Activated CD8-positive, alpha-beta T cell treated with anti-CD3 and anti-CD28 coated beads, Interleukin-2, amount 10 ng/mL, durations not matched to agents 7 days and 5 days (primary cell): ENCODE results near the gene BBX. TPM values are rescaled to one million over a fixed set of nuclear protein-coding genes. Genes with fewer than 3 reads are reported as not detected.

Experiments
- ATAC-seq: fragments of 150-1000 bp; cut with Tn5 transposase; one replicate; pipeline ENCODE4 v1.10.0; 2021; ENCODE audit warnings: moderate library complexity
- CTCF ChIA-PET: fragments of 350-600 bp; sonication (Branson Sonifier 250); formaldehyde crosslinking; loops from one replicate; lab custom pipeline; 2021; ENCODE audit warnings: antibody characterized with exemption; lab: Charles Lee
- POLR2A ChIA-PET: fragments of 350-600 bp; sonication (Branson Sonifier 250); formaldehyde crosslinking; loops from one replicate; lab custom pipeline; 2021; ENCODE audit warnings: antibody characterized with exemption; lab: Charles Lee
- DNase-seq: peaks from one replicate; pipeline ENCODE4 v3.0.0-alpha.2; 2020
- H3K27ac Mint-ChIP-seq: one replicate; pipeline ENCODE4 v1.8.0; 2021; ENCODE audit warnings: mild to moderate bottlenecking, mixed read lengths
- H3K27me3 Mint-ChIP-seq: one replicate; pipeline ENCODE4 v1.8.0; 2021; ENCODE audit warnings: low read depth, mixed read lengths
- H3K36me3 Mint-ChIP-seq: one replicate; pipeline ENCODE4 v1.8.0; 2021; ENCODE audit warnings: low read depth, mixed read lengths
- H3K4me1 Mint-ChIP-seq: one replicate; pipeline ENCODE4 v1.8.0; 2021; ENCODE audit warnings: low read depth, mixed read lengths
- H3K4me3 Mint-ChIP-seq: one replicate; pipeline ENCODE4 v1.8.0; 2021; ENCODE audit warnings: mild to moderate bottlenecking, mixed read lengths
- H3K9me3 Mint-ChIP-seq: one replicate; pipeline ENCODE4 v1.8.0; 2022; ENCODE audit warnings: mixed read lengths; ENCODE audit not compliant: insufficient read depth
- total RNA-seq, 2 experiments: library from RNA; stranded (reverse); gene quantifications; one replicate each; pipeline ENCODE4 v1.2.3, GENCODE V29; 2021

The BBX gene
- total RNA-seq, 2 experiments from 2014 or later: 27.3 to 30.1 TPM

DNA sequence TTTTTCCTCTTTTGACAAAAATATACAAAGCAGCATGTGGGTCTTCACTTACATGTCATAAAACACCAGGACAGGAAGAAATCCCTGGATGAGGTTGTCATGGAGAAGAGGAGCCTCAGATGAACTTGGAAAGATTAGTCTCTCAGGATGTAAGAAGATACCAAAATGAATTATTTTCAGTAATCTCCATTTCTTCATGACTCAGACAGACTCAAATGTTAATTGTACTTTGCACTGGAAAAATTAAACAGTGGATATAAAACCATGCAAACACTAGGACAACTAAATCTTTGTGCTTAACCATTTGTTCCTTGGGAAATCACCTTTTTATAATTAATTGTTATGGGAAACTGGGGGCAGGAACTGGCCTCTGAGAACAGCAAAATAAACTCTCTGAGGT lies 331.1 kb downstream of the BBX start:
- Mint-ChIP-seq H3K4me1 (no peaks in the 10 kb centered on the region), H3K27me3 (peaks cover 4% of the 10 kb centered on the region), H3K36me3 (no peaks in the 10 kb centered on the region), H3K9me3 (no peaks in the 10 kb centered on the region), H3K27ac (no peak overlapping the region), H3K4me3 (no peak overlapping the region)
- DNase-seq: no peak
- no peak for ATAC-seq
- POLR2A ChIA-PET: no interaction called here
- CTCF ChIA-PET: interaction anchor here (1.4 kb wide), 1 partner anchor 8 kb away, joined by 5 read pairs; no protein-coding TSS in a partner anchor

DNA sequence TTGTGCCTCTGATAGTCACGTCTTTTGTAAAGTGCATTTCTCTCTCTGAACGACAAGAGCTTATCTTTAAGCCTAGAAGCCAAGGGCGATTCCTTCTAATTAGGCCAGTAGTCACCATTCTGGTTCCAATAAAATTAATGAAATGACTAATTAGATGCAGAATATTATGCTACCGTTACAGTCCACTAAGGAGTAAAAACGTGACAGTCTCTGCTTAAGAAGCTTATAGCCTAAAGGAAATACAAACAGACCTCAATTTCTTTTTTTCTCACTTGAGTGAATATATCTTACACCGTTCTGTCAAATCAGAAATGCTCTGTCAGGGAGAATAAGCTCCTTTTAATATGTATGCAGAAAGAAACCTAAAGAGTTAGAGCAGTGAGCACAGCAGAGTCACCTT lies 332.0 kb downstream of the BBX start:
- Mint-ChIP-seq H3K4me3 (no peak overlapping the region), H3K27me3 (peaks cover 2% of the 10 kb centered on the region), H3K36me3 (no peaks in the 10 kb centered on the region), H3K9me3 (no peaks in the 10 kb centered on the region), H3K27ac (no peak overlapping the region), H3K4me1 (no peaks in the 10 kb centered on the region)
- ChIA-PET CTCF (interaction anchor here (0.6 to 1.4 kb wide), 2 partner anchors 9 to 24 kb away, joined by 3 to 5 read pairs; no protein-coding TSS in a partner anchor), POLR2A (no interaction called here)
- no peak for ATAC-seq
- no peak for DNase-seq

DNA sequence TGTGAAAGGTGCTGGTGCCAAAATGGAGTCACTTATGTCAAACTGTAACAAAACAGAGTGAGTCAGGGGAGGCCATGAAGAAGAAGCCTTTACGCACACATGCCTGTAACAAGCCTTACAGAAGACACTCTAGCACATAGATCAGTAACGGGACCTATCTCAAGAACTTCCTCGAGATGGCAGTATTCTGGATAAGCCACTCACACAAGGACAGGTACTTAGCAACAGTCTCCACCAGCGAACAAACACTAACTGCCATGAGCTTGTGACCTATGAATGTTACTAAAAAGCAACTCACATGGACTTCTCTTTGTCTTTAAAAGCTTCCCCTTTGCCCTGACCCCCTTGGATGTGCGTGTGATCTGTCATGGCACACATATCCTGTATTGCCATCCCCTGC lies 332.9 kb downstream of the BBX start:
- ATAC-seq (no peak), DNase-seq (no peak)
- ChIA-PET CTCF (interaction anchor here (1.0 kb wide), 1 partner anchor 195 kb away, joined by 3 read pairs; no protein-coding TSS in a partner anchor), POLR2A (no interaction called here)
- Mint-ChIP-seq H3K27me3 (peaks cover 2% of the 10 kb centered on the region), H3K4me3 (no peak overlapping the region), H3K4me1 (no peaks in the 10 kb centered on the region), H3K27ac (no peak overlapping the region), H3K36me3 (no peaks in the 10 kb centered on the region), H3K9me3 (no peaks in the 10 kb centered on the region)

DNA sequence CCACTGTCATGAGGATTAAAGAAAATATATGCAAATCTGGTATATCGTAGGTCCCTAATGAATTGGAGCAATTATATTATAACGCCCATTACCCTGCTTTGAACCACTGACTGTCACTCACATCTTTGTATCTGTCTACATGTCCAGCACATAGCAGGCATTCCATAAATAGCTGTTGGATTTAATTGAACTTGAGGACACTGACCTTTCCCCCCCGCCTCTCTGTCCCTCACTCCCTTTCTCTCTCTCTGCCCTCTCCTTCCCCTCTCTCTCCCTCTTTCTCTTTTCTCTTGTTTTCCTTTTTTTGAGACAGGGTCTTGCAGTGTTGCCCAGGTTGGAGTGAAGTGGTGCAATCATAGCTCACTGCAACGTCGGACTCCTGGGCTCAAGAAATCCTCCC lies 335.1 kb downstream of the BBX start:
- ATAC-seq (no peak), DNase-seq (no peak)
- Mint-ChIP-seq H3K4me1 (no peaks in the 10 kb centered on the region), H3K36me3 (no peaks in the 10 kb centered on the region), H3K4me3 (no peak overlapping the region), H3K27me3 (peaks cover 2% of the 10 kb centered on the region), H3K9me3 (no peaks in the 10 kb centered on the region), H3K27ac (no peak overlapping the region)
- CTCF ChIA-PET: interaction anchor here (1.9 kb wide), 1 partner anchor 12 kb away, joined by 6 read pairs; no protein-coding TSS in a partner anchor
- POLR2A ChIA-PET: no interaction called here

GRCh38 chr3:107858876-107859275 lies 336.1 kb downstream of the BBX start:
- DNase-seq (no peak), ATAC-seq (no peak)
- H3K27ac Mint-ChIP-seq: no peak overlapping the region
- ChIA-PET CTCF (interaction anchor here (1.3 kb wide), 1 partner anchor 13 kb away, joined by 4 read pairs; no protein-coding TSS in a partner anchor), POLR2A (no interaction called here)
- H3K4me3 Mint-ChIP-seq: no peak overlapping the region
- H3K27me3 Mint-ChIP-seq: peaks cover 2% of the 10 kb centered on the region
- no peaks in the 10 kb centered on the region for H3K36me3 Mint-ChIP-seq
- no peaks in the 10 kb centered on the region for H3K9me3 Mint-ChIP-seq
- H3K4me1 Mint-ChIP-seq: no peaks in the 10 kb centered on the region

Other genes with a start within 250 kb of the BBX start
- not detected for gene CCDC54, start 145.5 kb upstream of the BBX start, total RNA-seq